Sigmoid colon (tissue), 4 donors: ENCODE measurements around the gene CD300LD.

Source experiments
- CTCF ChIP-seq, 4 experiments: fragments of 450-650 bp in 3 of 4; fragments of 200-600 bp in 1 of 4; IDR thresholded peaks; one replicate each; pipeline ENCODE4 v1.5.1; 2016 to 2019; ENCODE audit warnings: antibody characterized with exemption in 4 of 4, mild to moderate bottlenecking in 3 of 4, moderate library complexity in 2 of 4
- EP300 ChIP-seq, 4 donors: sonication (generic); formaldehyde crosslinking; IDR thresholded peaks; one replicate each; pipeline ENCODE4 v1.6.1; 2017; ENCODE audit warnings: antibody characterized with exemption in 4 of 4
- POLR2A ChIP-seq, 2 donors: fragments of 450-650 bp; IDR thresholded peaks; one replicate each; pipeline ENCODE4 v1.6.1; 2016; ENCODE audit warnings: antibody characterized with exemption in 2 of 2, mild to moderate bottlenecking in 2 of 2, moderate library complexity in 2 of 2
- POLR2AphosphoS5 ChIP-seq, 4 donors: sonication (generic); formaldehyde crosslinking; IDR thresholded peaks; one replicate each; pipeline ENCODE4 v1.6.1; 2017; ENCODE audit warnings: antibody characterized with exemption in 4 of 4

- TF ChIP-seq CTCF (IDR thresholded peaks at IDR 0.05), result no peak
- TF ChIP-seq POLR2AphosphoS5 (IDR thresholded peaks at IDR 0.05), result no peak
- no peak for TF ChIP-seq POLR2A (IDR thresholded peaks at IDR 0.05)
- no peak for TF ChIP-seq EP300 (IDR thresholded peaks at IDR 0.05)
Measured at GRCh38 chr17:74639704-74640151, 47.6 kb upstream of the CD300LD start.
